ENCODE data around the gene EGLN1.

EGLN1 gene

GRCh38 chr1:231322880-231323530 lies 99.1 kb downstream of the EGLN1 start:
- H3K27ac ChIP-seq (ENCODE audit: low read length): no peak overlapping the region
- H3K79me2 ChIP-seq (ENCODE audit: insufficient read depth, low read length): no peaks in the 10 kb centered on the region
- no peak for DNase-seq
- H3K9me3 ChIP-seq (ENCODE audit: insufficient read depth, low read length, severe bottlenecking): no peaks in the 10 kb centered on the region
- no peak overlapping the region for H3K4me2 ChIP-seq (ENCODE audit: insufficient read depth, low read length)
- H2AFZ ChIP-seq (ENCODE audit: low read depth, low read length): no peak overlapping the region
- H4K20me1 ChIP-seq (ENCODE audit: insufficient read depth, low read length): no peaks in the 10 kb centered on the region
- no peaks in the 10 kb centered on the region for H3K27me3 ChIP-seq (ENCODE audit: insufficient read depth, low read length, poor library complexity)
- H3K4me1 ChIP-seq (ENCODE audit: insufficient read depth, low read length): no peaks in the 10 kb centered on the region
- TF ChIP-seq EZH2 (IDR thresholded peaks at IDR 0.05; ENCODE audit: borderline replicate concordance, low read depth, low read length, severe bottlenecking): no peak
- TF ChIP-seq CTCF (IDR thresholded peaks at IDR 0.05; ENCODE audit: borderline replicate concordance, extremely low read depth, low read length, poor library complexity, severe bottlenecking): no peak
- no peak for ATAC-seq (ENCODE audit: insufficient read depth, low read depth)
- no peak overlapping the region for H3K4me3 ChIP-seq (ENCODE audit: low read depth in 1 of 2, low read length in 2 of 2)
- H3K36me3 ChIP-seq (ENCODE audit: insufficient read depth, low read length): no peaks in the 10 kb centered on the region
- H3K9ac ChIP-seq (ENCODE audit: low read depth, low read length): no peak overlapping the region

- H3K4me1 ChIP-seq (ENCODE audit: insufficient read depth, low read length): no peaks in the 10 kb centered on the region
- no peak overlapping the region for H3K4me3 ChIP-seq (ENCODE audit: low read depth in 1 of 2, low read length in 2 of 2)
- H3K79me2 ChIP-seq (ENCODE audit: insufficient read depth, low read length): no peaks in the 10 kb centered on the region
- DNase-seq: no peak
- TF ChIP-seq EZH2 (IDR thresholded peaks at IDR 0.05; ENCODE audit: borderline replicate concordance, low read depth, low read length, severe bottlenecking) (no peak), CTCF (IDR thresholded peaks at IDR 0.05; ENCODE audit: borderline replicate concordance, extremely low read depth, low read length, poor library complexity, severe bottlenecking) (no peak)
- no peaks in the 10 kb centered on the region for H3K9me3 ChIP-seq (ENCODE audit: insufficient read depth, low read length, severe bottlenecking)
- no peaks in the 10 kb centered on the region for H3K36me3 ChIP-seq (ENCODE audit: insufficient read depth, low read length)
- no peak overlapping the region for H3K27ac ChIP-seq (ENCODE audit: low read length)
- H3K9ac ChIP-seq (ENCODE audit: low read depth, low read length): no peak overlapping the region
- no peak overlapping the region for H3K4me2 ChIP-seq (ENCODE audit: insufficient read depth, low read length)
- H2AFZ ChIP-seq (ENCODE audit: low read depth, low read length): no peak overlapping the region
- no peaks in the 10 kb centered on the region for H4K20me1 ChIP-seq (ENCODE audit: insufficient read depth, low read length)
- H3K27me3 ChIP-seq (ENCODE audit: insufficient read depth, low read length, poor library complexity): no peaks in the 10 kb centered on the region
- no peak for ATAC-seq (ENCODE audit: insufficient read depth, low read depth)
Observed at GRCh38 chr1:231319080-231319479, 103.0 kb downstream of the EGLN1 start.

GRCh38 chr1:231318568-231318967 lies 103.5 kb downstream of the EGLN1 start:
- H3K27ac ChIP-seq (ENCODE audit: low read length): no peak overlapping the region
- H3K4me1 ChIP-seq (ENCODE audit: insufficient read depth, low read length): no peaks in the 10 kb centered on the region
- DNase-seq (no peak), ATAC-seq (ENCODE audit: insufficient read depth, low read depth) (no peak)
- no peak overlapping the region for H3K4me3 ChIP-seq (ENCODE audit: low read depth in 1 of 2, low read length in 2 of 2)
- no peaks in the 10 kb centered on the region for H3K79me2 ChIP-seq (ENCODE audit: insufficient read depth, low read length)
- H3K4me2 ChIP-seq (ENCODE audit: insufficient read depth, low read length): no peak overlapping the region
- H3K27me3 ChIP-seq (ENCODE audit: insufficient read depth, low read length, poor library complexity): no peaks in the 10 kb centered on the region
- TF ChIP-seq EZH2 (IDR thresholded peaks at IDR 0.05; ENCODE audit: borderline replicate concordance, low read depth, low read length, severe bottlenecking): no peak
- TF ChIP-seq CTCF (IDR thresholded peaks at IDR 0.05; ENCODE audit: borderline replicate concordance, extremely low read depth, low read length, poor library complexity, severe bottlenecking): no peak
- no peaks in the 10 kb centered on the region for H3K36me3 ChIP-seq (ENCODE audit: insufficient read depth, low read length)
- H3K9me3 ChIP-seq (ENCODE audit: insufficient read depth, low read length, severe bottlenecking): no peaks in the 10 kb centered on the region
- H4K20me1 ChIP-seq (ENCODE audit: insufficient read depth, low read length): no peaks in the 10 kb centered on the region
- no peak overlapping the region for H3K9ac ChIP-seq (ENCODE audit: low read depth, low read length)
- H2AFZ ChIP-seq (ENCODE audit: low read depth, low read length): no peak overlapping the region

GRCh38 chr1:231318015-231318355 lies 104.1 kb downstream of the EGLN1 start:
- H3K9ac ChIP-seq (ENCODE audit: low read depth, low read length): no peak overlapping the region
- TF ChIP-seq CTCF (IDR thresholded peaks at IDR 0.05; ENCODE audit: borderline replicate concordance, extremely low read depth, low read length, poor library complexity, severe bottlenecking) (no peak), EZH2 (IDR thresholded peaks at IDR 0.05; ENCODE audit: borderline replicate concordance, low read depth, low read length, severe bottlenecking) (no peak)
- H4K20me1 ChIP-seq (ENCODE audit: insufficient read depth, low read length): no peaks in the 10 kb centered on the region
- H3K27ac ChIP-seq (ENCODE audit: low read length): no peak overlapping the region
- DNase-seq (no peak), ATAC-seq (ENCODE audit: insufficient read depth, low read depth) (no peak)
- H2AFZ ChIP-seq (ENCODE audit: low read depth, low read length): no peak overlapping the region
- H3K4me1 ChIP-seq (ENCODE audit: insufficient read depth, low read length): no peaks in the 10 kb centered on the region
- H3K36me3 ChIP-seq (ENCODE audit: insufficient read depth, low read length): no peaks in the 10 kb centered on the region
- H3K4me3 ChIP-seq (ENCODE audit: low read depth in 1 of 2, low read length in 2 of 2): no peak overlapping the region
- no peaks in the 10 kb centered on the region for H3K79me2 ChIP-seq (ENCODE audit: insufficient read depth, low read length)
- H3K27me3 ChIP-seq (ENCODE audit: insufficient read depth, low read length, poor library complexity): no peaks in the 10 kb centered on the region
- no peak overlapping the region for H3K4me2 ChIP-seq (ENCODE audit: insufficient read depth, low read length)
- H3K9me3 ChIP-seq (ENCODE audit: insufficient read depth, low read length, severe bottlenecking): no peaks in the 10 kb centered on the region

Measured in DND-41 (cell line).